Calu3 (cell line): ENCODE measurements around the gene EYS. TPM values are rescaled to one million over a fixed set of nuclear protein-coding genes. Genes with fewer than 3 reads are reported as not detected.

Source experiments
- BruUV-seq: library from RNA; stranded (reverse); fragments of 400-500 nt; replicated peaks from 2 replicates; lab custom pipeline; 2021; lab: Mats Ljungman, UMichigan
- CTCF ChIA-PET: fragments of 300-600 bp; sonication (Branson Sonifier 250); formaldehyde crosslinking; loops from one replicate; lab custom pipeline; 2022; ENCODE audit warnings: antibody characterized with exemption; lab: Charles Lee
- DNase-seq: peaks from one replicate; pipeline ENCODE4 v3.0.0; 2022
- H3K27ac Mint-ChIP-seq: one replicate; pipeline ENCODE4 v1.8.0; 2022; ENCODE audit warnings: mixed read lengths; ENCODE audit not compliant: unreplicated experiment
- H3K27me3 Mint-ChIP-seq: one replicate; pipeline ENCODE4 v1.8.0; 2022; ENCODE audit warnings: mixed read lengths; ENCODE audit not compliant: unreplicated experiment
- H3K36me3 Mint-ChIP-seq: one replicate; pipeline ENCODE4 v1.8.0; 2022; ENCODE audit warnings: mild to moderate bottlenecking, moderate library complexity, mixed read lengths; ENCODE audit not compliant: insufficient read depth, unreplicated experiment
- H3K4me1 Mint-ChIP-seq: one replicate; pipeline ENCODE4 v1.8.0; 2022; ENCODE audit warnings: mild to moderate bottlenecking, low read depth, mixed read lengths; ENCODE audit not compliant: unreplicated experiment
- H3K4me3 Mint-ChIP-seq: one replicate; pipeline ENCODE4 v1.8.0; 2022; ENCODE audit warnings: mild to moderate bottlenecking, low read depth, moderate library complexity, mixed read lengths; ENCODE audit not compliant: unreplicated experiment
- H3K9me3 Mint-ChIP-seq: one replicate; pipeline ENCODE4 v1.8.0; 2022; ENCODE audit warnings: low read depth, mixed read lengths; ENCODE audit not compliant: unreplicated experiment
- intact Hi-C: fragments of 100-400 bp; cut with micrococcal nuclease; formaldehyde crosslinking; loops from one replicate; pipeline ENCODE4 v1.10.0; 2022; ENCODE audit not compliant: unreplicated experiment
- total RNA-seq: library from RNA; stranded (reverse); gene quantifications from 2 replicates; pipeline ENCODE4 v1.2.3, GENCODE V29; 2022
- TF ChIP-seq, protein P1 (sequence below): fragments of 200-600 bp; IDR thresholded peaks from one replicate; pipeline ENCODE4 v1.8.0; 2022; ENCODE audit warnings: antibody characterized with exemption; ENCODE audit not compliant: unreplicated experiment

Gene EYS
- total RNA-seq, 1 experiment from 2014 or later: not detected

DNA sequence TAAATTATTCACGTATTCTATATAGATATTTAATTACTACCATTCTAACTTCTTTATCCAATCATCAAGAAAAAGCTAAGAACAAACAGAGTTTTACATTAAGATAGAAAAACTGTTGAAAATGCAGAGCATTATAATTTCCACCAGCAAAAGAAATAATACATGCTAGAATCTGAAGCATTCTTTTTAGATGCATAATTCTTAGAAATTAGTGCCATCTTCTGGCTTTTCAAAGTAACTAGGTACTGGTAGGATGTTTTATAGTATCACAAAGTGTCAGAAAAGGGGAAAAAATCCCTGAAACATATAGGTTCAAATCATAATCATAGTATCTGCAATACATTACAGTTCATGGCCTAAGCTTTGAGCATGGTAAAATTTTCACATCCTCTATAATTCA is 1892.6 kb downstream of the EYS start:
- no peaks in the 10 kb centered on the region for H3K4me1 Mint-ChIP-seq
- no peak for DNase-seq
- H3K4me3 Mint-ChIP-seq: no peak overlapping the region
- H3K27ac Mint-ChIP-seq: no peak overlapping the region
- TF ChIP-seq, protein P1, sequence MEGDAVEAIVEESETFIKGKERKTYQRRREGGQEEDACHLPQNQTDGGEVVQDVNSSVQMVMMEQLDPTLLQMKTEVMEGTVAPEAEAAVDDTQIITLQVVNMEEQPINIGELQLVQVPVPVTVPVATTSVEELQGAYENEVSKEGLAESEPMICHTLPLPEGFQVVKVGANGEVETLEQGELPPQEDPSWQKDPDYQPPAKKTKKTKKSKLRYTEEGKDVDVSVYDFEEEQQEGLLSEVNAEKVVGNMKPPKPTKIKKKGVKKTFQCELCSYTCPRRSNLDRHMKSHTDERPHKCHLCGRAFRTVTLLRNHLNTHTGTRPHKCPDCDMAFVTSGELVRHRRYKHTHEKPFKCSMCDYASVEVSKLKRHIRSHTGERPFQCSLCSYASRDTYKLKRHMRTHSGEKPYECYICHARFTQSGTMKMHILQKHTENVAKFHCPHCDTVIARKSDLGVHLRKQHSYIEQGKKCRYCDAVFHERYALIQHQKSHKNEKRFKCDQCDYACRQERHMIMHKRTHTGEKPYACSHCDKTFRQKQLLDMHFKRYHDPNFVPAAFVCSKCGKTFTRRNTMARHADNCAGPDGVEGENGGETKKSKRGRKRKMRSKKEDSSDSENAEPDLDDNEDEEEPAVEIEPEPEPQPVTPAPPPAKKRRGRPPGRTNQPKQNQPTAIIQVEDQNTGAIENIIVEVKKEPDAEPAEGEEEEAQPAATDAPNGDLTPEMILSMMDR: no peak
- CTCF ChIA-PET: no interaction called here
- intact Hi-C loops: no loop called here
- H3K36me3 Mint-ChIP-seq: no peaks in the 10 kb centered on the region
- H3K27me3 Mint-ChIP-seq: no peaks in the 10 kb centered on the region
- BruUV-seq: no TSS peak
- no peaks in the 10 kb centered on the region for H3K9me3 Mint-ChIP-seq

DNA sequence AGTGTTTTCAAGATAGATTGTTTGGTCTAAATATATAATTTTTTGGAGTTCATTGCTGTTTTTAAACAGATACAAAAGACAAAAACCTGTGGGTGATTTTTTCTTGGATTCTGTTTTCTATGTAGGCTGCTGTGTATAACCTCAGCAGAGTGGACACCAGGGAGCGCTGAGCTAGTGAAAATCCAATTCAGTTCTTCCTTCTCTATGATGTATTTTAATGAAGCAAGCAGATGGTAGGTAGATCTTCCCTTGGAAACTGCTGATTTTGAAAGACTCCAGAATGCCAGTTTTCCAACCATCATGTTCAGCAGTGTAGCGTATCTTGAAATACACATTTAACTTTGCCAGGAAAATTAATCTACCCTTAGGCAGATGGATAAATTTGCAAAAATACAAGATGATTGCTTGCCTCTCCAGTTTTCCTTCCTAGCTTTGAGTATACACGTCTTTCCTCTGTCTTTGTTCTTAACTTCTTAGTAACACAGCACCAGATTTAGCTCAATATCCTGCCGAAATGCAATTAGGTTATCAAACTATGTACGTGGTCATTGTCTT is 1893.4 kb downstream of the EYS start:
- TF ChIP-seq, protein P1: no peak
- intact Hi-C loops: no loop called here
- H3K27me3 Mint-ChIP-seq: no peaks in the 10 kb centered on the region
- BruUV-seq: no TSS peak
- CTCF ChIA-PET: no interaction called here
- no peak overlapping the region for H3K4me3 Mint-ChIP-seq
- no peaks in the 10 kb centered on the region for H3K4me1 Mint-ChIP-seq
- H3K9me3 Mint-ChIP-seq: no peaks in the 10 kb centered on the region
- DNase-seq: no peak
- H3K36me3 Mint-ChIP-seq: no peaks in the 10 kb centered on the region
- H3K27ac Mint-ChIP-seq: no peak overlapping the region

DNA sequence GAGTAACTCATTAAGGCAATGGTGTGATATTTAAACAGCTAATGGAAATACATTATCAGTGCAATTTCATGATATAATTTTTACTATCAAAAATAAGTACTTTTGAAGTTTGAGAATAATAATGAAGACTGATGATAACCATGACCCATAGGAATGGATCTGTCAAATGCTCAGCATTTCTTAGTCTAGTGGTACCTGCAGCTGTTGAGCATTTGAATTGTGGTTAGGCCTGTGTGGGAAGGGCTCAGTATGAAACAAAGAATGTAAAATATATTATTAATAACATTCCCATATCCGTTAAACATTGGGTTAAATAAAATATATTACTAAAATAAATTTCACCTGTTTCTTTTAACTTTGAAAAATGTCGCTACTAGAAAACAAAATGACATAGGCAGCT is 1898.5 kb downstream of the EYS start:
- no peaks in the 10 kb centered on the region for H3K36me3 Mint-ChIP-seq
- CTCF ChIA-PET: interaction anchor here (0.5 kb wide), 1 partner anchor 112 kb away, joined by 3 read pairs; no protein-coding TSS in a partner anchor
- H3K9me3 Mint-ChIP-seq: no peaks in the 10 kb centered on the region
- TF ChIP-seq, protein P1: no peak
- no peak for DNase-seq
- H3K4me1 Mint-ChIP-seq: peaks cover 31% of the 10 kb centered on the region
- H3K27ac Mint-ChIP-seq: no peak overlapping the region
- no TSS peak for BruUV-seq
- no peak overlapping the region for H3K4me3 Mint-ChIP-seq
- intact Hi-C loops: no loop called here
- no peaks in the 10 kb centered on the region for H3K27me3 Mint-ChIP-seq

GRCh38 chr6:63807056-63807455 is 1900.0 kb downstream of the EYS start:
- H3K4me3 Mint-ChIP-seq: no peak overlapping the region
- no peaks in the 10 kb centered on the region for H3K36me3 Mint-ChIP-seq
- intact Hi-C loops: no loop called here
- DNase-seq: no peak
- peaks cover 31% of the 10 kb centered on the region for H3K4me1 Mint-ChIP-seq
- H3K9me3 Mint-ChIP-seq: no peaks in the 10 kb centered on the region
- no peaks in the 10 kb centered on the region for H3K27me3 Mint-ChIP-seq
- BruUV-seq: no TSS peak
- H3K27ac Mint-ChIP-seq: peak overlapping the region; percentile 25
- CTCF ChIA-PET: interaction anchor here (0.9 to 1.9 kb wide), 3 partner anchors 9 to 455 kb away, joined by 3 to 5 read pairs (median 3); no protein-coding TSS in a partner anchor
- TF ChIP-seq, protein P1: no peak
